ENCODE results near the gene POLR2E.

- TF ChIP-seq, protein P1, sequence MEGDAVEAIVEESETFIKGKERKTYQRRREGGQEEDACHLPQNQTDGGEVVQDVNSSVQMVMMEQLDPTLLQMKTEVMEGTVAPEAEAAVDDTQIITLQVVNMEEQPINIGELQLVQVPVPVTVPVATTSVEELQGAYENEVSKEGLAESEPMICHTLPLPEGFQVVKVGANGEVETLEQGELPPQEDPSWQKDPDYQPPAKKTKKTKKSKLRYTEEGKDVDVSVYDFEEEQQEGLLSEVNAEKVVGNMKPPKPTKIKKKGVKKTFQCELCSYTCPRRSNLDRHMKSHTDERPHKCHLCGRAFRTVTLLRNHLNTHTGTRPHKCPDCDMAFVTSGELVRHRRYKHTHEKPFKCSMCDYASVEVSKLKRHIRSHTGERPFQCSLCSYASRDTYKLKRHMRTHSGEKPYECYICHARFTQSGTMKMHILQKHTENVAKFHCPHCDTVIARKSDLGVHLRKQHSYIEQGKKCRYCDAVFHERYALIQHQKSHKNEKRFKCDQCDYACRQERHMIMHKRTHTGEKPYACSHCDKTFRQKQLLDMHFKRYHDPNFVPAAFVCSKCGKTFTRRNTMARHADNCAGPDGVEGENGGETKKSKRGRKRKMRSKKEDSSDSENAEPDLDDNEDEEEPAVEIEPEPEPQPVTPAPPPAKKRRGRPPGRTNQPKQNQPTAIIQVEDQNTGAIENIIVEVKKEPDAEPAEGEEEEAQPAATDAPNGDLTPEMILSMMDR (IDR thresholded peaks at IDR 0.05), result no peak
- TF ChIP-seq POLR2A (IDR thresholded peaks at IDR 0.05), result no peak
Observed at GRCh38 chr19:1066251-1066747, 28.9 kb downstream of the POLR2E start.
